GM12878 (cell line): ENCODE measurements around the gene RAB6B. TPM values are rescaled to one million over a fixed set of nuclear protein-coding genes. Genes with fewer than 3 reads are reported as not detected.

Experiments
- ATAC-seq: fragments of 200-7000 bp; cut with Tn5 transposase; 3 replicates; pipeline ENCODE4 v1.9.1; 2020; ENCODE audit warnings: mild to moderate bottlenecking, moderate library complexity
- BruUV-seq: library from RNA; stranded (reverse); fragments of 400-500 nt; replicated peaks from 2 replicates; lab custom pipeline; 2021; lab: Mats Ljungman, UMichigan
- CTCF ChIA-PET: fragments of 300-600 bp; sonication (Branson Sonifier 250); formaldehyde crosslinking; extraction: SDS; loops from one replicate; lab custom pipeline; 2021; ENCODE audit warnings: inconsistent platforms; lab: Yijun Ruan, JAX
- POLR2A ChIA-PET: fragments of 350-600 bp; formaldehyde crosslinking; extraction: SDS; loops from one replicate; lab custom pipeline; 2021; ENCODE audit warnings: inconsistent platforms; lab: Charles Lee
- RAD21 ChIA-PET: fragments of 300-600 bp; sonication (Branson Sonifier 250); formaldehyde crosslinking; loops from one replicate; lab custom pipeline; 2023; ENCODE audit warnings: antibody characterized with exemption; ENCODE audit not compliant: unreplicated experiment; lab: Charles Lee
- SMC1A ChIA-PET: fragments of 300-600 bp; sonication (Branson Sonifier 250); formaldehyde crosslinking; loops from one replicate; lab custom pipeline; 2023; ENCODE audit not compliant: unreplicated experiment, uncharacterized antibody; lab: Charles Lee
- DNase-seq: peaks from one replicate; pipeline ENCODE4 v3.0.0-alpha.2; 2011; ENCODE audit warnings: low read depth, low spot score
- FAIRE-seq: peaks from 3 replicates; lab custom pipeline; 2011; peaks lifted over from hg19 to GRCh38; lab: Jason Lieb, UNC
- H2AFZ ChIP-seq: 2 replicates; pipeline ENCODE4 v1.6.0; 2011; ENCODE audit warnings: low read depth, low read length, control low read depth; ENCODE audit not compliant: control insufficient read depth
- H3K27ac ChIP-seq: 2 replicates; pipeline ENCODE4 v1.5.1; 2011; ENCODE audit warnings: control low read depth; ENCODE audit not compliant: control insufficient read depth, insufficient read depth
- H3K27me3 ChIP-seq, 2 experiments: replicated peaks in 1 of 2; 2 replicates each; pipeline versions ENCODE4 v1.6.0 to v1.6.1; 2011; ENCODE audit warnings: low read length in 1 of 2; ENCODE audit not compliant: control insufficient read depth in 2 of 2, insufficient read depth in 2 of 2
- H3K36me3 ChIP-seq, 2 experiments: 2 replicates each; pipeline ENCODE4 v1.5.1; 2011; ENCODE audit warnings: low read length in 1 of 2; ENCODE audit not compliant: control insufficient read depth in 2 of 2, insufficient read depth in 2 of 2
- H3K4me1 ChIP-seq: 2 replicates; pipeline ENCODE4 v1.6.1; 2011; ENCODE audit warnings: mild to moderate bottlenecking, low read length, moderate library complexity, mixed read lengths; ENCODE audit not compliant: control insufficient read depth, insufficient read depth
- H3K4me2 ChIP-seq: 2 replicates; pipeline ENCODE4 v1.6.0; 2011; ENCODE audit warnings: control low read depth; ENCODE audit not compliant: control insufficient read depth, insufficient read depth
- H3K4me3 ChIP-seq: fragments of 200-600 bp; sonication (generic); 2 replicates; pipeline ENCODE4 v1.5.1; 2016
- H3K79me2 ChIP-seq: 2 replicates; pipeline ENCODE4 v1.6.0; 2011; ENCODE audit warnings: low read length; ENCODE audit not compliant: control insufficient read depth, insufficient read depth
- H3K9ac ChIP-seq: 2 replicates; pipeline ENCODE4 v1.8.0; 2011; ENCODE audit warnings: low read length, control low read depth, mixed read lengths; ENCODE audit not compliant: control insufficient read depth, insufficient read depth
- H3K9me3 ChIP-seq: replicated peaks from 3 replicates; pipeline ENCODE4 v1.5.1; 2011; ENCODE audit warnings: mild to moderate bottlenecking, low read length; ENCODE audit not compliant: control insufficient read depth, insufficient read depth
- H4K20me1 ChIP-seq: 2 replicates; pipeline ENCODE4 v1.6.0; 2011; ENCODE audit not compliant: control insufficient read depth, insufficient read depth
- BCL11A ChIP-seq: IDR thresholded peaks from 2 replicates; pipeline ENCODE4 v1.6.1; 2011; ENCODE audit warnings: low read depth, low read length
- BCL3 ChIP-seq: IDR thresholded peaks from 2 replicates; pipeline ENCODE4 v1.6.1; 2011; ENCODE audit warnings: borderline replicate concordance, low read depth, mild to moderate bottlenecking, moderate library complexity, low read length; ENCODE audit not compliant: insufficient read depth, poor library complexity, severe bottlenecking
- CBX3 ChIP-seq: fragments of 200-600 bp; sonication (generic); IDR thresholded peaks from 2 replicates; pipeline ENCODE4 v1.6.1; 2016; ENCODE audit warnings: low read depth, borderline replicate concordance
- FOS ChIP-seq: IDR thresholded peaks from 3 replicates; pipeline ENCODE4 v1.6.1; 2011; ENCODE audit warnings: borderline replicate concordance; ENCODE audit not compliant: insufficient read length; ENCODE audit errors: extremely low read depth
- MLLT1 ChIP-seq: fragments of 450-650 bp; IDR thresholded peaks from 2 replicates; pipeline ENCODE4 v1.6.1; 2016; ENCODE audit warnings: mild to moderate bottlenecking
- MTA3 ChIP-seq: IDR thresholded peaks from 2 replicates; pipeline ENCODE4 v1.6.1; 2012; ENCODE audit warnings: low read length, inconsistent platforms, borderline replicate concordance
- PAX5 ChIP-seq: IDR thresholded peaks from 2 replicates; pipeline ENCODE4 v1.6.1; 2011; ENCODE audit warnings: low read depth, low read length, borderline replicate concordance
- PAX8 ChIP-seq: fragments of 450-650 bp; IDR thresholded peaks from 2 replicates; pipeline ENCODE4 v1.6.1; 2017; ENCODE audit warnings: mild to moderate bottlenecking, moderate library complexity
- PML ChIP-seq: IDR thresholded peaks from 2 replicates; pipeline ENCODE4 v1.6.1; 2012; ENCODE audit warnings: low read length, inconsistent platforms
- POLR2AphosphoS2 ChIP-seq: IDR thresholded peaks from 2 replicates; pipeline ENCODE4 v1.6.1; 2011; ENCODE audit warnings: low read depth, mild to moderate bottlenecking, low read length, improper control_type of control experiment, moderate library complexity
- RB1 ChIP-seq: fragments of 450-650 bp; formaldehyde crosslinking; IDR thresholded peaks from 2 replicates; pipeline ENCODE4 v1.6.1; 2017; ENCODE audit warnings: mild to moderate bottlenecking, borderline replicate concordance
- TAF1 ChIP-seq: IDR thresholded peaks from 2 replicates; pipeline ENCODE4 v1.6.1; 2011; ENCODE audit warnings: mild to moderate bottlenecking, low read depth, low read length, borderline replicate concordance
- USF1 ChIP-seq: IDR thresholded peaks from 2 replicates; pipeline ENCODE4 v1.6.1; 2011; ENCODE audit warnings: borderline replicate concordance, low read depth, mild to moderate bottlenecking, moderate library complexity, mixed read lengths, low read length; ENCODE audit not compliant: insufficient read depth; ENCODE audit errors: extremely low read length
- ZNF687 ChIP-seq: fragments of 450-650 bp; IDR thresholded peaks from 2 replicates; pipeline ENCODE4 v1.6.1; 2017; ENCODE audit warnings: mild to moderate bottlenecking, moderate library complexity
- WGBS: methylation state at CpG from one replicate; pipeline ENCODE4 v1.1.6; 2016; ENCODE audit warnings: low lambda C conversion rate; ENCODE audit not compliant: insufficient replicate concordance, insufficient coverage; ENCODE audit errors: missing lambda C conversion rate; 5-methylcytosine and 5-hydroxymethylcytosine counted together
- in situ Hi-C: fragments of 300-500 bp; cut with MboI; formaldehyde crosslinking; loops from 9 replicates; pipeline ENCODE4 v1.14.3; 2018; ENCODE audit warnings: mixed read lengths
- intact Hi-C: fragments of 100-400 bp; cut with micrococcal nuclease; formaldehyde crosslinking; loops from one replicate; pipeline ENCODE4 v1.14.2; 2022; ENCODE audit not compliant: unreplicated experiment
- polyA plus RNA-seq, 11 experiments: library from polyadenylated mRNA; depleted of rRNA in 4 of 11; unstranded in 6 of 11; stranded (reverse) in 5 of 11; fragments of >200 nt; fragmentation: Nextera tagmentation in 4 of 11; fragmentation: Illumina TruSeq in 1 of 11; extraction: Ambion mirVana in 4 of 11; extraction: Trizol in 1 of 11; gene quantifications; 1 replicate in 1 of 11; 2 replicates in 10 of 11; pipeline versions ENCODE4 v1.2.1 to v1.2.3, GENCODE V29; 2011 to 2016; ENCODE audit warnings: inconsistent platforms in 2 of 11, missing spikeins in 2 of 11, low read depth in 1 of 11
- total RNA-seq, 4 experiments: library from RNA; depleted of rRNA in 3 of 4; stranded (reverse); fragments of >200 nt in 3 of 4; fragmentation: Illumina TruSeq in 1 of 4; extraction: Trizol in 1 of 4; gene quantifications; 2 replicates each; pipeline versions ENCODE4 v1.2.1 to v1.2.3, GENCODE V29; 2013 to 2021

The RAB6B gene
- total and polyA plus RNA-seq, 10 of the 15 experiments (the other 5 are each of a cell fraction or from before 2014, with no cell fraction given) = 0.01 to 0.16 (median 0.04) TPM; not detected in 5

- intact Hi-C loops = no loop called here
- no peaks in the 10 kb centered on the region; the same call in 1 of the 2 replicates for H4K20me1 ChIP-seq
- no peak overlapping the region for H3K9ac ChIP-seq
- H3K27me3 ChIP-seq = no peaks in the 10 kb centered on the region
- ChIA-PET SMC1A (no interaction called here), RAD21 (no interaction called here), POLR2A (no interaction called here), CTCF (no interaction called here)
- 96% methylated on average over 12 of the region's 12 CpGs for WGBS
- H3K79me2 ChIP-seq = no peaks in the 10 kb centered on the region
- TF ChIP-seq CBX3 (no peak), RB1 (no peak), PAX5 (no peak), POLR2AphosphoS2 (no peak), USF1 (no peak), PAX8 (no peak), MLLT1 (no peak), PML (no peak), TAF1 (no peak), FOS (no peak), BCL11A (no peak), MTA3 (no peak), BCL3 (no peak), ZNF687 (no peak)
- no TSS peak for BruUV-seq
- no peaks in the 10 kb centered on the region for H3K9me3 ChIP-seq
- H3K4me3 ChIP-seq = no peak overlapping the region
- no peaks in the 10 kb centered on the region for H3K4me1 ChIP-seq
- no peak overlapping the region for H2AFZ ChIP-seq
- FAIRE-seq (no peak), ATAC-seq (no peak), DNase-seq (no peak)
- in situ Hi-C loops = loop anchor here (10.0 kb wide), 1 partner anchor 389 kb away; no protein-coding TSS in a partner anchor
- H3K36me3 ChIP-seq = peaks cover 8 to 10% of the 10 kb centered on the region in 2 experiments
- no peak overlapping the region for H3K27ac ChIP-seq
- no peak overlapping the region for H3K4me2 ChIP-seq
Measured at GRCh38 chr3:133825969-133826727, 69.5 kb downstream of the RAB6B start.
